HTR-8/SVneo (cell line): Measurements from ENCODE around the gene C3orf49.

Experiments used
- DNase-seq: peaks from one replicate; pipeline ENCODE4 v3.0.0; 2011; ENCODE audit warnings: low spot score, mixed read lengths; ENCODE audit not compliant: insufficient read length
- FAIRE-seq: peaks from 2 replicates; lab custom pipeline; 2011; peaks lifted over from hg19 to GRCh38; lab: Jason Lieb, UNC

The C3orf49 gene

GRCh38 chr3:63819151-63819398 lies at the start of gene C3orf49:
Gene C3orf49 (plus strand): TSS chr3:63819299. CDS start chr3:63819472, 173 bp downstream.
- no peak for FAIRE-seq
- no peak for DNase-seq

GRCh38 chr3:63774781-63775180 lies 44.3 kb upstream of the C3orf49 start:
- no peak for FAIRE-seq

GRCh38 chr3:63779227-63779626 lies 39.9 kb upstream of the C3orf49 start:
- no peak for DNase-seq

More at GRCh38 chr3:63774781-63775180, 44.3 kb upstream of the C3orf49 start:
- no peak for DNase-seq

GRCh38 chr3:63791974-63792373 lies 27.1 kb upstream of the C3orf49 start:
- peak; percentile 82 for FAIRE-seq
- peak; percentile 29 for DNase-seq

More at GRCh38 chr3:63779227-63779626, 39.9 kb upstream of the C3orf49 start:
- FAIRE-seq = no peak

GRCh38 chr3:63795438-63795837 lies 23.7 kb upstream of the C3orf49 start:
- FAIRE-seq (no peak), DNase-seq (no peak)

- DNase-seq (no peak), FAIRE-seq (no peak)
These were observed 20.6 kb upstream of the C3orf49 start for GRCh38 chr3:63798544-63798943.

- DNase-seq (no peak), FAIRE-seq (no peak)
These were observed 20.1 kb upstream of the C3orf49 start for GRCh38 chr3:63798949-63799348.

GRCh38 chr3:63800097-63800496 lies 19.0 kb upstream of the C3orf49 start:
- no peak for FAIRE-seq
- DNase-seq = no peak

- DNase-seq (no peak), FAIRE-seq (no peak)
These were observed 15.2 kb upstream of the C3orf49 start for GRCh38 chr3:63803911-63804310.

GRCh38 chr3:63807961-63808565 lies 11.0 kb upstream of the C3orf49 start:
- DNase-seq = no peak
- FAIRE-seq = no peak

- DNase-seq = no peak
These were observed 10.5 kb upstream of the C3orf49 start for GRCh38 chr3:63808633-63809032.

GRCh38 chr3:63809607-63810006 lies 9.5 kb upstream of the C3orf49 start:
- peak; percentile 61 for DNase-seq
- peak; percentile 91 for FAIRE-seq

More at GRCh38 chr3:63808633-63809032, 10.5 kb upstream of the C3orf49 start:
- FAIRE-seq = no peak

GRCh38 chr3:63814237-63814636 lies 4.9 kb upstream of the C3orf49 start:
- DNase-seq = no peak

GRCh38 chr3:63817225-63817624 lies 1.9 kb upstream of the C3orf49 start:
- FAIRE-seq (no peak), DNase-seq (no peak)

More at GRCh38 chr3:63814237-63814636, 4.9 kb upstream of the C3orf49 start:
- FAIRE-seq = no peak

GRCh38 chr3:63818282-63819150 lies 583 bp upstream of the C3orf49 start:
- FAIRE-seq = peak; percentile 51
- DNase-seq = peak; percentile 39

GRCh38 chr3:63824309-63824708 lies 5.2 kb downstream of the C3orf49 start:
- no peak for DNase-seq
- peak; percentile 23 for FAIRE-seq

GRCh38 chr3:63830526-63830925 lies 11.4 kb downstream of the C3orf49 start:
- FAIRE-seq = no peak
- no peak for DNase-seq

GRCh38 chr3:63832395-63832794 lies 13.3 kb downstream of the C3orf49 start:
- no peak for FAIRE-seq
- DNase-seq = no peak

- DNase-seq (no peak), FAIRE-seq (no peak)
These were observed 22.6 kb downstream of the C3orf49 start for GRCh38 chr3:63841704-63842103.

GRCh38 chr3:63842127-63842526 lies 23.0 kb downstream of the C3orf49 start:
- no peak for FAIRE-seq

GRCh38 chr3:63845215-63845614 lies 26.1 kb downstream of the C3orf49 start:
- DNase-seq (no peak), FAIRE-seq (no peak)

More at GRCh38 chr3:63842127-63842526, 23.0 kb downstream of the C3orf49 start:
- no peak for DNase-seq
